HepG2 (cell line): Measurements from ENCODE around the gene SIK2. TPM values are rescaled to one million over a fixed set of nuclear protein-coding genes. Genes with fewer than 3 reads are reported as not detected.

ENCODE experiments used
- CTCF ChIP-seq: sonication (generic); formaldehyde crosslinking; IDR thresholded peaks from 2 replicates; pipeline ENCODE4 v1.5.0; 2020; ENCODE audit warnings: mild to moderate bottlenecking, missing genetic modification reagents, moderate library complexity
- GATAD2A ChIP-seq: IDR thresholded peaks from 2 replicates; pipeline ENCODE4 v1.6.1; 2016
- JUN ChIP-seq: sonication (generic); formaldehyde crosslinking; IDR thresholded peaks from 2 replicates; pipeline ENCODE4 v1.4.0; 2020; ENCODE audit warnings: mild to moderate bottlenecking, missing genetic modification reagents
- MED13 ChIP-seq: sonication (generic); formaldehyde crosslinking; IDR thresholded peaks from 2 replicates; pipeline ENCODE4 v1.5.0; 2020; ENCODE audit warnings: missing genetic modification reagents
- RCOR2 ChIP-seq: IDR thresholded peaks from 2 replicates; pipeline ENCODE4 v1.6.1; 2016; ENCODE audit warnings: missing biosample characterization, missing genetic modification reagents
- SRF ChIP-seq: IDR thresholded peaks from 2 replicates; pipeline ENCODE4 v1.6.1; 2011; ENCODE audit warnings: mild to moderate bottlenecking, low read depth, low read length, moderate library complexity
- ZBTB21 ChIP-seq: sonication (generic); formaldehyde crosslinking; IDR thresholded peaks from 2 replicates; pipeline ENCODE4 v1.4.0; 2020; ENCODE audit warnings: missing genetic modification reagents
- ZBTB39 ChIP-seq: sonication (generic); formaldehyde crosslinking; IDR thresholded peaks from 2 replicates; pipeline ENCODE4 v1.5.0; 2020; ENCODE audit warnings: missing genetic modification reagents
- ZFP91 ChIP-seq: sonication (generic); formaldehyde crosslinking; IDR thresholded peaks from 2 replicates; pipeline ENCODE4 v1.9.0; 2022; ENCODE audit warnings: missing genetic modification reagents, mild to moderate bottlenecking, borderline replicate concordance
- ZNF12 ChIP-seq: sonication (generic); formaldehyde crosslinking; IDR thresholded peaks from 2 replicates; pipeline ENCODE4 v1.5.0; 2020; ENCODE audit warnings: missing genetic modification reagents
- ZNF224 ChIP-seq: sonication (generic); formaldehyde crosslinking; IDR thresholded peaks from 2 replicates; pipeline ENCODE4 v1.5.0; 2020; ENCODE audit warnings: mild to moderate bottlenecking, missing genetic modification reagents
- ZNF230 ChIP-seq: sonication (generic); formaldehyde crosslinking; IDR thresholded peaks from 2 replicates; pipeline ENCODE4 v1.4.0; 2020; ENCODE audit warnings: mild to moderate bottlenecking, missing genetic modification reagents
- polyA plus RNA-seq, 8 experiments: library from polyadenylated mRNA; depleted of rRNA in 3 of 8; stranded (reverse) in 7 of 8; unstranded in 1 of 8; fragments of >200 nt; fragmentation: Illumina TruSeq in 4 of 8; extraction: Trizol in 4 of 8; gene quantifications; 2 replicates each; pipeline versions ENCODE4 v1.2.1 to v1.2.3, GENCODE V29; 2011 to 2016; ENCODE audit warnings: low read depth in 4 of 8, missing spikeins in 1 of 8, mixed read lengths in 1 of 8; ENCODE audit not compliant: insufficient read depth in 1 of 8
- total RNA-seq, 5 experiments: library from RNA; depleted of rRNA; stranded (reverse); fragments of >200 nt; fragmentation: Illumina TruSeq; extraction: Trizol; gene quantifications; 2 replicates each; pipeline ENCODE4 v1.2.3, GENCODE V29; 2016; ENCODE audit warnings: low read depth in 1 of 5
- TF ChIP-seq, protein P1 (sequence below): sonication (generic); formaldehyde crosslinking; IDR thresholded peaks from 2 replicates; pipeline ENCODE4 v1.8.0; 2022; ENCODE audit warnings: mild to moderate bottlenecking, missing genetic modification reagents, borderline replicate concordance

SIK2 gene
- total and polyA plus RNA-seq, 2 of the 13 experiments (the other 11 are each of a cell fraction or from before 2014, with no cell fraction given), result 8.1 to 15.4 TPM

- TF ChIP-seq ZBTB39 (CRISPR knock-in tag) (no peak), ZNF224 (CRISPR knock-in tag) (no peak), GATAD2A (CRISPR knock-in tag) (peak; percentile 98), ZBTB21 (CRISPR knock-in tag) (no peak), ZFP91 (CRISPR knock-in tag) (peak; percentile 61; the same call in 1 of the 2 replicates), MED13 (CRISPR knock-in tag) (no peak), CTCF (CRISPR knock-in tag) (0 out of 2 replicates have a peak, but pooled peaks have one; percentile 14), RCOR2 (CRISPR knock-in tag) (peak; percentile 58; the same call in 1 of the 2 replicates), SRF (no peak), ZNF12 (no peak), JUN (CRISPR knock-in tag) (0 out of 2 replicates have a peak, but pooled peaks have one; percentile 24), ZNF230 (CRISPR knock-in tag) (0 out of 2 replicates have a peak, but pooled peaks have one; percentile 39)
- TF ChIP-seq, protein P1, sequence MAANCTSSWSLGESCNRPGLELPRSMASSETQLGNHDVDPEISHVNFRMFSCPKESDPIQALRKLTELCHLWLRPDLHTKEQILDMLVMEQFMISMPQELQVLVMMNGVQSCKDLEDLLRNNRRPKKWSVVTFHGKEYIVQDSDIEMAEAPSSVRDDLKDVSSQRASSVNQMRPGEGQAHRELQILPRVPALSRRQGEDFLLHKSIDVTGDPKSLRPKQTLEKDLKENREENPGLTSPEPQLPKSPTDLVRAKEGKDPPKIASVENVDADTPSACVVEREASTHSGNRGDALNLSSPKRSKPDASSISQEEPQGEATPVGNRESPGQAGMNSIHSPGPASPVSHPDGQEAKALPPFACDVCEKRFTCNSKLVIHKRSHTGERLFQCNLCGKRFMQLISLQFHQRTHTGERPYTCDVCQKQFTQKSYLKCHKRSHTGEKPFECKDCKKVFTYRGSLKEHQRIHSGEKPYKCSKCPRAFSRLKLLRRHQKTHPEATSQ, result no peak
- TF ChIP-seq, all 625 proteins: peak for 186
These were observed 124.1 kb downstream of the SIK2 start (continued) for GRCh38 chr11:111726301-111726713.
